Heart left ventricle (tissue), 13 donors: ENCODE data around the gene FTHL17.

Source experiments
- POLR2A ChIP-seq, 2 donors: fragments of 450-650 bp; IDR thresholded peaks; one replicate each; pipeline ENCODE4 v1.6.1; 2017; ENCODE audit warnings: antibody characterized with exemption in 2 of 2, mild to moderate bottlenecking in 2 of 2, moderate library complexity in 2 of 2
- TF ChIP-seq, protein P1 (sequence below), 12 donors: fragments of 200-600 bp; sonication (generic) in 4 of 12; IDR thresholded peaks; one replicate each; pipeline versions ENCODE4 v1.5.0 to v1.8.0; 2018 to 2022; ENCODE audit warnings: antibody characterized with exemption in 12 of 12, mild to moderate bottlenecking in 5 of 12
- donor health status: ischemic (EF 13 %, LVEDD 7.1; RV severe dilation, severe dysfunction).
- donor health status: DM: no; HTN: yes; CAD: no.
- donor health status: DM: no; HTN: no; CAD: no.
- donor health status: ischemic (EF 25% LVEDD 6.9; RV normal size, moderate dysfunction).
- donor health status: ischemic (EF 25% LVEDD 5.7; RV mildly dilated, moderate dysfunction).
- donor health status: ischemic (EF 35%, LVEDD 5.7; RV mildly dilated, moderate dysfunction).
- donor health status: nonischemic (EF 11% LVEDD 7.7; RV severe dilation, severe dysfunction).
- donor health status: DM: yes; HTN: yes; CAD: no.
- donor health status: PGD.
- donor health status: ischemic (EF 29% LVEDD 5.4; RV normal size, mild dysfunction).
- donor health status: nonischemic (EF 23%, LVEDD 6.1; RV moderate dilation, normal function).

DNA sequence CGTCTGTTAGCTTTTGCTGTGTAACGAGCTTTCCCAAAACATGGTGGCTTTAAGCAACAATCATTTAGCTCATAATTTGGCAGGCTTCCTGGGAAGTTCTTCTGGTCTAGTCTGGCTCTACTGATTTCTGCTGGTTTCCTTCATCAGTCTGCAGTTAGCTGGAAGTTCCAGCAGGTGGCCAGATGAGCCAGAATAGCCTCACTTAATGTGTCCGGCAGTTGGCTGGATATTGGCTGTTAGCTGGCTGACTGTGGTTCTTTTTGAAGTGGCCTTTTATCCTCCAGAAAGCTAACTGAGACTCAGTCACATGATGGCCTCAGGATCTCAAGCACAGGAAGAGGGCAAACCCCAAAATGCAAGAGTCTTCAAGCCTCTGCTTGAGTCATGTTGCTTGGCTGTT, 34.9 kb downstream of the FTHL17 start:
- TF ChIP-seq, protein P1, sequence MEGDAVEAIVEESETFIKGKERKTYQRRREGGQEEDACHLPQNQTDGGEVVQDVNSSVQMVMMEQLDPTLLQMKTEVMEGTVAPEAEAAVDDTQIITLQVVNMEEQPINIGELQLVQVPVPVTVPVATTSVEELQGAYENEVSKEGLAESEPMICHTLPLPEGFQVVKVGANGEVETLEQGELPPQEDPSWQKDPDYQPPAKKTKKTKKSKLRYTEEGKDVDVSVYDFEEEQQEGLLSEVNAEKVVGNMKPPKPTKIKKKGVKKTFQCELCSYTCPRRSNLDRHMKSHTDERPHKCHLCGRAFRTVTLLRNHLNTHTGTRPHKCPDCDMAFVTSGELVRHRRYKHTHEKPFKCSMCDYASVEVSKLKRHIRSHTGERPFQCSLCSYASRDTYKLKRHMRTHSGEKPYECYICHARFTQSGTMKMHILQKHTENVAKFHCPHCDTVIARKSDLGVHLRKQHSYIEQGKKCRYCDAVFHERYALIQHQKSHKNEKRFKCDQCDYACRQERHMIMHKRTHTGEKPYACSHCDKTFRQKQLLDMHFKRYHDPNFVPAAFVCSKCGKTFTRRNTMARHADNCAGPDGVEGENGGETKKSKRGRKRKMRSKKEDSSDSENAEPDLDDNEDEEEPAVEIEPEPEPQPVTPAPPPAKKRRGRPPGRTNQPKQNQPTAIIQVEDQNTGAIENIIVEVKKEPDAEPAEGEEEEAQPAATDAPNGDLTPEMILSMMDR (IDR thresholded peaks at IDR 0.05), result peak; percentile 30 to 68 (median 51)
- TF ChIP-seq POLR2A (IDR thresholded peaks at IDR 0.05), result no peak
